ENCODE measurements around the gene TTC32.

- TF ChIP-seq, protein P1, sequence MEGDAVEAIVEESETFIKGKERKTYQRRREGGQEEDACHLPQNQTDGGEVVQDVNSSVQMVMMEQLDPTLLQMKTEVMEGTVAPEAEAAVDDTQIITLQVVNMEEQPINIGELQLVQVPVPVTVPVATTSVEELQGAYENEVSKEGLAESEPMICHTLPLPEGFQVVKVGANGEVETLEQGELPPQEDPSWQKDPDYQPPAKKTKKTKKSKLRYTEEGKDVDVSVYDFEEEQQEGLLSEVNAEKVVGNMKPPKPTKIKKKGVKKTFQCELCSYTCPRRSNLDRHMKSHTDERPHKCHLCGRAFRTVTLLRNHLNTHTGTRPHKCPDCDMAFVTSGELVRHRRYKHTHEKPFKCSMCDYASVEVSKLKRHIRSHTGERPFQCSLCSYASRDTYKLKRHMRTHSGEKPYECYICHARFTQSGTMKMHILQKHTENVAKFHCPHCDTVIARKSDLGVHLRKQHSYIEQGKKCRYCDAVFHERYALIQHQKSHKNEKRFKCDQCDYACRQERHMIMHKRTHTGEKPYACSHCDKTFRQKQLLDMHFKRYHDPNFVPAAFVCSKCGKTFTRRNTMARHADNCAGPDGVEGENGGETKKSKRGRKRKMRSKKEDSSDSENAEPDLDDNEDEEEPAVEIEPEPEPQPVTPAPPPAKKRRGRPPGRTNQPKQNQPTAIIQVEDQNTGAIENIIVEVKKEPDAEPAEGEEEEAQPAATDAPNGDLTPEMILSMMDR (IDR thresholded peaks at IDR 0.05; ENCODE audit: insufficient read depth, low read depth, low read length) = no peak
- no peak for TF ChIP-seq EZH2 (IDR thresholded peaks at IDR 0.05; ENCODE audit: insufficient read depth, low read length)
These were observed 32.8 kb downstream of the TTC32 start for GRCh38 chr2:19868701-19869580.

Data from astrocyte (in vitro differentiated cells and primary cell).